Duodenal mucosa (tissue), 2 donors: Measurements from ENCODE around the gene TSC22D4.
"Not testable (repeated sequence)": the region's sequence is repeated elsewhere in the genome, so short reads cannot be mapped to it uniquely, and the experiment has no call there.

Experiments
- H3K27ac ChIP-seq: one replicate; pipeline ENCODE4 v1.7.0; 2013; ENCODE audit warnings: low read depth, low read length
- H3K27me3 ChIP-seq, 2 donors: one replicate each; pipeline ENCODE4 v1.7.0; 2013; ENCODE audit warnings: low read length in 2 of 2, control low read depth in 1 of 2; ENCODE audit not compliant: insufficient read depth in 2 of 2, control insufficient read depth in 1 of 2
- H3K36me3 ChIP-seq, 2 donors: one replicate each; pipeline ENCODE4 v1.7.0; 2013; ENCODE audit warnings: low read length in 2 of 2, control low read depth in 1 of 2; ENCODE audit not compliant: insufficient read depth in 2 of 2, control insufficient read depth in 1 of 2
- H3K4me1 ChIP-seq, 2 donors: one replicate each; pipeline ENCODE4 v1.7.0; 2013; ENCODE audit warnings: low read length in 2 of 2, control low read depth in 1 of 2; ENCODE audit not compliant: insufficient read depth in 2 of 2, control insufficient read depth in 1 of 2
- H3K4me3 ChIP-seq, 2 donors: one replicate each; pipeline ENCODE4 v1.7.0; 2013; ENCODE audit warnings: low read length in 2 of 2, low read depth in 1 of 2
- H3K9ac ChIP-seq, 2 donors: one replicate each; pipeline ENCODE4 v1.7.0; 2013; ENCODE audit warnings: low read length in 2 of 2, low read depth in 1 of 2
- H3K9me3 ChIP-seq, 2 donors: one replicate each; pipeline ENCODE4 v1.7.0; 2013; ENCODE audit warnings: low read length in 2 of 2, control low read depth in 1 of 2; ENCODE audit not compliant: control insufficient read depth in 1 of 2

Gene TSC22D4

DNA sequence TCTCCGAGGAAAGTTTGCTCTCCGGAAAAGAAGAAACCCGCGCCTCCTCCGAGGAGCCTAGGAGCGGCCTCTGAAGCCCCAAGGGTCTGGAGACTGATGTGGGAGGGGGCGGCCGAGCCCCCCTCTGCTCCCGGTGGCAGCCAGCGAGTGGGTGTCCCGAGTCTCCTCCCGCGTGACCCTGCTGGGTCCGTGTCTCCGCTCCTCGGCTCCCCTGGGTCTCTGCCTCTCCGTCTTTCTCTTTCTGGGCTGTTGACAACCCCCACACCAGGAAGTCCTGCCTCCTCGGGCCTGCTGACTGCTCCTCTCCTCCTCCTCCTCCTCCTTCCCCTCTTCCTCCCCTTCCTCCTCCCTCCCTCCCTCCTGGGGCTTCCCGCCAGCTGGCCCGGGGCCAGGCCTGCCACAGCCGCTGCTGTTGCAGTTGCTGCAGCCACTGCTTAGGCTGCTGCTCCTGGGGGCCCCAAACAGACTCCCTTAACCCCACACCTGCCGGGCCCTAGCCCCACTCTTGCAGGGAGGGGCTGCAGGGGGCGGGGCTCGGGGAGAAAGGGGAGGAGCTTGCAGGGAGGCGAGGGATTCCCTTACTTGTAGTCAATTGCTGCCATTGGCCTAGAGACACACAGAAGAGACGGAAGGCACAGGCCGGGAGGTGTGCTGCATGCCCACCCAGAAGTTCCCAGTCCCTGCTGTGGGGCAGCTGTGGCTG, at the start of gene TSC22D4:
TSS of gene TSC22D4 (minus strand) at position 257 of the 703 bp plus-strand sequence. CDS start 1,176 bp downstream, outside the sequence.
- peak within 1 kb of the TSS; percentile 93 for H3K4me3 ChIP-seq
- H3K9ac ChIP-seq: peak within 1 kb of the TSS; percentile 83 to 91
- H3K4me1 ChIP-seq: peaks cover 30 to 31% of the 10 kb centered on the region in 2 donors
- no peaks in the 10 kb centered on the region for H3K9me3 ChIP-seq
- H3K27ac ChIP-seq: peak within 1 kb of the TSS; percentile 78
- no peaks in the 10 kb centered on the region for H3K27me3 ChIP-seq
- peaks cover under 1 to 4% of the 10 kb centered on the region in 2 donors for H3K36me3 ChIP-seq

GRCh38 chr7:100528108-100528866, 49.3 kb upstream of the TSC22D4 start:
- not testable (repeated sequence) for H3K27ac ChIP-seq, H3K4me3 ChIP-seq, H3K36me3 ChIP-seq, H3K4me1 ChIP-seq, H3K27me3 ChIP-seq, H3K9me3 ChIP-seq, H3K9ac ChIP-seq

DNA sequence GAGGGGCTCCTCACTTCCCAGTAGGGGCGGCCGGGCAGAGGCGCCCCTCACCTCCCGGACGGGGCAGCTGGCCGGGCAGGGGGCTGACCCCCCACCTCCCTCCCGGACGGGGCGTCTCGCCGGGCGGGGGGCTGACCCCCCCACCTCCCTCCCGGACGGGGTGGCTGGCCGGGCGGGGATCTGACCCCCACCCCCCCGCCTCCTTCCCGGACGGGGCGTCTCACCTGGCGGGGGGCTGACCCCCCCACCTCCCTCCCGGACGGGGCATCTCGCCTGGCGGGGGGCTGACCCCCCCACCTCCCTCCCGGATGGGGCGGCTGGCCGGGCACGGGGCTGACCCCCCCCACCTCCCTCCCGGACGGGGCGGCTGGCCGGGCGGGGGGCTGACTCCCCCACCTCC, 44.2 kb upstream of the TSC22D4 start:
- not testable (repeated sequence) for H3K4me3 ChIP-seq, H3K9ac ChIP-seq, H3K27ac ChIP-seq, H3K36me3 ChIP-seq, H3K9me3 ChIP-seq, H3K27me3 ChIP-seq, H3K4me1 ChIP-seq

- H3K27ac ChIP-seq: not testable (repeated sequence)
Observed at GRCh38 chr7:100521909-100522593, 43.0 kb upstream of the TSC22D4 start.

DNA sequence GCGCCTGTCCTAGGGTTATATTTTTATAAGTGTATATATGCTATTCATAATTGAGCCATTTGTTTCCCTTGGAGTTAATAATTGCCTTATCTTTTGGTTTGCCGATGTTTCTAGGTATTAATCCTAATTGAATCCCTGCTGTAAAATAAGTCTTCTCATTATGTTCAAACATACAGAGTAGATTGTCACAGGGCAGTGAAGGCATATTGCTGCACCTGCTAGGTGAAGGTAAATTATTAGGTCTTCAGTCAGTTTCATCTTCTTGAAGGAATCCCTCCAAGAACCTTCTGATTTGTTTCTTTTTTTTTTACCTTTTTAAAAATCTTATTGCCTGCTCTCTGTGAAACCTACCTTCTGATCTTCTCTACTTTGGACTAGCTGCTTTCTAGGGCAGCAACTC, 42.1 kb upstream of the TSC22D4 start:
- Histone ChIP-seq H3K9ac (no peak overlapping the region), H3K27me3 (no peaks in the 10 kb centered on the region), H3K4me1 (no peaks in the 10 kb centered on the region), H3K36me3 (no peaks in the 10 kb centered on the region), H3K9me3 (no peaks in the 10 kb centered on the region), H3K4me3 (no peak overlapping the region), H3K27ac (no peak overlapping the region)

More at GRCh38 chr7:100521909-100522593, 43.0 kb upstream of the TSC22D4 start:
- not testable (repeated sequence) for H3K36me3 ChIP-seq, H3K9me3 ChIP-seq, H3K4me3 ChIP-seq, H3K9ac ChIP-seq, H3K27me3 ChIP-seq, H3K4me1 ChIP-seq

DNA sequence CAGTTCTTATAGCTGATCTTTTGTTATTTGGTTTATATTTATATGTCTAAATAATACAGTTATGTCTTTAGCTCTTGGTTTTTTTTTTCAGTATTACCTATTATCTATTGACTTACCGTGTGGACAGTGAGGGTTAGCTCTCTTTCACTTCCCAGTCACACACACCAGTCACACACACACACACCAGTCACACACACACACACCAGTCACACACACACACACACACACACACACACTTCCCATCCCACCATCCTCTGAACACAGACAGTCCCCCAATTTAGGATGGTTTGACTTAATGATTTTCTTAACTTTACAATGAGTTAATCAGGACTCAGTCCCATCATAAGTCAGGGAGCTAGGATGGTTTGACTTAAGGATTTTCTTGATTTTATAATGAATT, 41.1 kb upstream of the TSC22D4 start:
- H3K9me3 ChIP-seq: no peaks in the 10 kb centered on the region
- H3K4me1 ChIP-seq: no peaks in the 10 kb centered on the region
- no peak overlapping the region for H3K4me3 ChIP-seq
- no peak overlapping the region for H3K9ac ChIP-seq
- no peaks in the 10 kb centered on the region for H3K36me3 ChIP-seq
- no peaks in the 10 kb centered on the region for H3K27me3 ChIP-seq
- H3K27ac ChIP-seq: no peak overlapping the region

DNA sequence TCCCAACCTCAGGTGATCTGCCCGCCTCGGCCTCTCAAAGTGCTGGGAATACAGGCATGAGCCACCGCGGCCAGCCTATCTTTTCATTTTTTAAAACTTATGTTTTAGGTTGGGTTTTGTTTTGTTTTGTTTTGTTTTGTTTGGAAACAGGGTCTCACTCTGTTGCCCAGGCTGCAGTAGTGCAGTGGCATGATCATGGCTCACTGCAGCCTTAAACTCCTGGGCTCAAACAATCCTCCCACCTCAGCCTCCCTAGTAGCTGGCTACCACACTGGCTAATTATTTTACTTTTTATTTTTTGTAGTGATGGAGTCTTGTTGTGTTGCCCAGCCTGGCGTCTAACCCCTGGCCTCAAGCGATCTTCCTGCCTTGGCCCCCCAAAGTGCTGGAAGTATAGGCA, 40.6 kb upstream of the TSC22D4 start:
- no peaks in the 10 kb centered on the region for H3K4me1 ChIP-seq
- H3K4me3 ChIP-seq: no peak overlapping the region
- no peak overlapping the region for H3K27ac ChIP-seq
- H3K9me3 ChIP-seq: no peaks in the 10 kb centered on the region
- no peaks in the 10 kb centered on the region for H3K27me3 ChIP-seq
- H3K36me3 ChIP-seq: no peaks in the 10 kb centered on the region
- H3K9ac ChIP-seq: no peak overlapping the region

GRCh38 chr7:100517305-100517704, 38.3 kb upstream of the TSC22D4 start:
- Histone ChIP-seq H3K36me3 (no peaks in the 10 kb centered on the region), H3K4me3 (no peak overlapping the region), H3K9me3 (no peaks in the 10 kb centered on the region), H3K9ac (no peak overlapping the region), H3K27ac (no peak overlapping the region), H3K27me3 (no peaks in the 10 kb centered on the region), H3K4me1 (no peaks in the 10 kb centered on the region)

DNA sequence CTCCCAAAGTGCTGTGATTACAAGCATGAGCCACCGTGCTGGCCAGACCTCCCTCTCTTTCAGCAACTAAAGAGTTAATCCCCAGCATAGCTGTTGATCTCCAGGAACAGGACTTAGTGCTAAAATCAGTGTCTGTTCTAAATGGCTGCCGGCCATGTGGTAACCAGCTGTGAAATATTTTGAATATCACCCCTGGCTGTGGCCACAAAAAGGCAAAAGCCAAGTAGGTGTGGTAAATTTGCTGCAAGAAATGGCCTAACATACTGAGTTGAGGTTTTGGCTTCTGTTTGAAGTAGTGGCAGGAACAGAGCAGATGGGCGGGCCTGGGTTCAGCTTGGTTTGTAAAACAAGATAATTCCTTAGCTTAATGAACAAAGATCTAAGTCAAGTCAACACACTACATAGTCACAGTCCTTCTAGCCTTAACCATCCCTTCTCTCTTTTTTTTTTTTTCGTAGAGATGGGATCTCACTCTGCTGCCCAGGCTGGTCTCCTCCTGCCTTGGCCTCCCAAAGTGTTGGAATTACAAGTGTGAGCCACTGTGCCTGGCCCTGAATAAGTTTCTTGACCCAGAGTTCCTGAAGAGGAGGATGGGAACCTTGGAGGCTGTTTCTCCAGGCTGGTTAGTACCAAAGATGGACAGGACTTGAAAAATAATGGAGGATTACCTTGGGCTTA, 37.3 kb upstream of the TSC22D4 start:
- H3K4me1 ChIP-seq: no peaks in the 10 kb centered on the region
- H3K36me3 ChIP-seq: no peaks in the 10 kb centered on the region
- H3K9me3 ChIP-seq: no peaks in the 10 kb centered on the region
- H3K9ac ChIP-seq: no peak overlapping the region
- H3K27me3 ChIP-seq: no peaks in the 10 kb centered on the region
- H3K4me3 ChIP-seq: no peak overlapping the region
- H3K27ac ChIP-seq: no peak overlapping the region
